GM12878 (cell line): Measurements from ENCODE around the gene GSTA3. TPM values are rescaled to one million over a fixed set of nuclear protein-coding genes. Genes with fewer than 3 reads are reported as not detected.

Experiments
- ATAC-seq: fragments of 200-7000 bp; cut with Tn5 transposase; 3 replicates; pipeline ENCODE4 v1.9.1; 2020; ENCODE audit warnings: mild to moderate bottlenecking, moderate library complexity
- BruUV-seq: library from RNA; stranded (reverse); fragments of 400-500 nt; replicated peaks from 2 replicates; lab custom pipeline; 2021; lab: Mats Ljungman, UMichigan
- CTCF ChIA-PET: fragments of 300-600 bp; sonication (Branson Sonifier 250); formaldehyde crosslinking; extraction: SDS; loops from one replicate; lab custom pipeline; 2021; ENCODE audit warnings: inconsistent platforms; lab: Yijun Ruan, JAX
- POLR2A ChIA-PET: fragments of 350-600 bp; formaldehyde crosslinking; extraction: SDS; loops from one replicate; lab custom pipeline; 2021; ENCODE audit warnings: inconsistent platforms; lab: Charles Lee
- RAD21 ChIA-PET: fragments of 300-600 bp; sonication (Branson Sonifier 250); formaldehyde crosslinking; loops from one replicate; lab custom pipeline; 2023; ENCODE audit warnings: antibody characterized with exemption; ENCODE audit not compliant: unreplicated experiment; lab: Charles Lee
- SMC1A ChIA-PET: fragments of 300-600 bp; sonication (Branson Sonifier 250); formaldehyde crosslinking; loops from one replicate; lab custom pipeline; 2023; ENCODE audit not compliant: unreplicated experiment, uncharacterized antibody; lab: Charles Lee
- DNase-seq: peaks from one replicate; pipeline ENCODE4 v3.0.0-alpha.2; 2011; ENCODE audit warnings: low read depth, low spot score
- FAIRE-seq: peaks from 3 replicates; lab custom pipeline; 2011; peaks lifted over from hg19 to GRCh38; lab: Jason Lieb, UNC
- H2AFZ ChIP-seq: 2 replicates; pipeline ENCODE4 v1.6.0; 2011; ENCODE audit warnings: low read depth, low read length, control low read depth; ENCODE audit not compliant: control insufficient read depth
- H3K27ac ChIP-seq: 2 replicates; pipeline ENCODE4 v1.5.1; 2011; ENCODE audit warnings: control low read depth; ENCODE audit not compliant: control insufficient read depth, insufficient read depth
- H3K27me3 ChIP-seq, 2 experiments: replicated peaks in 1 of 2; 2 replicates each; pipeline versions ENCODE4 v1.6.0 to v1.6.1; 2011; ENCODE audit warnings: low read length in 1 of 2; ENCODE audit not compliant: control insufficient read depth in 2 of 2, insufficient read depth in 2 of 2
- H3K36me3 ChIP-seq, 2 experiments: 2 replicates each; pipeline ENCODE4 v1.5.1; 2011; ENCODE audit warnings: low read length in 1 of 2; ENCODE audit not compliant: control insufficient read depth in 2 of 2, insufficient read depth in 2 of 2
- H3K4me1 ChIP-seq: 2 replicates; pipeline ENCODE4 v1.6.1; 2011; ENCODE audit warnings: mild to moderate bottlenecking, low read length, moderate library complexity, mixed read lengths; ENCODE audit not compliant: control insufficient read depth, insufficient read depth
- H3K4me2 ChIP-seq: 2 replicates; pipeline ENCODE4 v1.6.0; 2011; ENCODE audit warnings: control low read depth; ENCODE audit not compliant: control insufficient read depth, insufficient read depth
- H3K4me3 ChIP-seq: fragments of 200-600 bp; sonication (generic); 2 replicates; pipeline ENCODE4 v1.5.1; 2016
- H3K79me2 ChIP-seq: 2 replicates; pipeline ENCODE4 v1.6.0; 2011; ENCODE audit warnings: low read length; ENCODE audit not compliant: control insufficient read depth, insufficient read depth
- H3K9ac ChIP-seq: 2 replicates; pipeline ENCODE4 v1.8.0; 2011; ENCODE audit warnings: low read length, control low read depth, mixed read lengths; ENCODE audit not compliant: control insufficient read depth, insufficient read depth
- H3K9me3 ChIP-seq: replicated peaks from 3 replicates; pipeline ENCODE4 v1.5.1; 2011; ENCODE audit warnings: mild to moderate bottlenecking, low read length; ENCODE audit not compliant: control insufficient read depth, insufficient read depth
- H4K20me1 ChIP-seq: 2 replicates; pipeline ENCODE4 v1.6.0; 2011; ENCODE audit not compliant: control insufficient read depth, insufficient read depth
- GABPA ChIP-seq: IDR thresholded peaks from 2 replicates; pipeline ENCODE4 v1.6.1; 2014; ENCODE audit warnings: antibody characterized with exemption, low read depth, mild to moderate bottlenecking, inconsistent platforms
- HDGF ChIP-seq: fragments of 450-650 bp; IDR thresholded peaks from 2 replicates; pipeline ENCODE4 v1.6.1; 2016; ENCODE audit warnings: antibody characterized with exemption
- JUND ChIP-seq: IDR thresholded peaks from 2 replicates; pipeline ENCODE4 v1.6.1; 2012; ENCODE audit warnings: low read depth, mild to moderate bottlenecking, low read length, improper control_type of control experiment, moderate library complexity
- NFYA ChIP-seq: IDR thresholded peaks from 2 replicates; pipeline ENCODE4 v1.6.1; 2011; ENCODE audit warnings: low read depth, mild to moderate bottlenecking, low read length, improper control_type of control experiment, borderline replicate concordance
- PAX8 ChIP-seq: fragments of 450-650 bp; IDR thresholded peaks from 2 replicates; pipeline ENCODE4 v1.6.1; 2017; ENCODE audit warnings: mild to moderate bottlenecking, moderate library complexity
- POLR2A ChIP-seq: IDR thresholded peaks from 2 replicates; pipeline ENCODE4 v1.6.1; 2011; ENCODE audit warnings: low read depth, mild to moderate bottlenecking, low read length
- RAD51 ChIP-seq: fragments of 450-650 bp; IDR thresholded peaks from 2 replicates; pipeline ENCODE4 v1.6.1; 2016; ENCODE audit warnings: moderate library complexity, mild to moderate bottlenecking, inconsistent platforms
- SIN3A ChIP-seq: IDR thresholded peaks from 2 replicates; pipeline ENCODE4 v1.6.1; 2012; ENCODE audit warnings: low read depth, low read length, improper control_type of control experiment
- TBL1XR1 ChIP-seq: IDR thresholded peaks from 2 replicates; pipeline ENCODE4 v1.6.1; 2012; ENCODE audit warnings: low read depth, low read length, improper control_type of control experiment
- ZZZ3 ChIP-seq: IDR thresholded peaks from 2 replicates; pipeline ENCODE4 v1.6.1; 2011; ENCODE audit warnings: low read depth; ENCODE audit not compliant: control insufficient read depth, insufficient read length
- WGBS: methylation state at CpG from one replicate; pipeline ENCODE4 v1.1.6; 2016; ENCODE audit warnings: low lambda C conversion rate; ENCODE audit not compliant: insufficient replicate concordance, insufficient coverage; ENCODE audit errors: missing lambda C conversion rate; 5-methylcytosine and 5-hydroxymethylcytosine counted together
- in situ Hi-C: fragments of 300-500 bp; cut with MboI; formaldehyde crosslinking; loops from 9 replicates; pipeline ENCODE4 v1.14.3; 2018; ENCODE audit warnings: mixed read lengths
- intact Hi-C: fragments of 100-400 bp; cut with micrococcal nuclease; formaldehyde crosslinking; loops from one replicate; pipeline ENCODE4 v1.14.2; 2022; ENCODE audit not compliant: unreplicated experiment
- polyA plus RNA-seq, 11 experiments: library from polyadenylated mRNA; depleted of rRNA in 4 of 11; unstranded in 6 of 11; stranded (reverse) in 5 of 11; fragments of >200 nt; fragmentation: Nextera tagmentation in 4 of 11; fragmentation: Illumina TruSeq in 1 of 11; extraction: Ambion mirVana in 4 of 11; extraction: Trizol in 1 of 11; gene quantifications; 1 replicate in 1 of 11; 2 replicates in 10 of 11; pipeline versions ENCODE4 v1.2.1 to v1.2.3, GENCODE V29; 2011 to 2016; ENCODE audit warnings: inconsistent platforms in 2 of 11, missing spikeins in 2 of 11, low read depth in 1 of 11
- total RNA-seq, 4 experiments: library from RNA; depleted of rRNA in 3 of 4; stranded (reverse); fragments of >200 nt in 3 of 4; fragmentation: Illumina TruSeq in 1 of 4; extraction: Trizol in 1 of 4; gene quantifications; 2 replicates each; pipeline versions ENCODE4 v1.2.1 to v1.2.3, GENCODE V29; 2013 to 2021
- TF ChIP-seq, protein P1 (sequence below): fragments of 450-650 bp; IDR thresholded peaks from 2 replicates; pipeline ENCODE4 v1.6.1; 2017; ENCODE audit warnings: low read depth, mild to moderate bottlenecking, moderate library complexity
- TF ChIP-seq, protein P2 (sequence below): IDR thresholded peaks from 2 replicates; pipeline ENCODE4 v1.6.1; 2012; ENCODE audit warnings: improper control_type of control experiment, low read depth, low read length; ENCODE audit not compliant: insufficient replicate concordance

GSTA3 gene
- total and polyA plus RNA-seq, 10 of the 15 experiments (the other 5 are each of a cell fraction or from before 2014, with no cell fraction given) = not detected

DNA sequence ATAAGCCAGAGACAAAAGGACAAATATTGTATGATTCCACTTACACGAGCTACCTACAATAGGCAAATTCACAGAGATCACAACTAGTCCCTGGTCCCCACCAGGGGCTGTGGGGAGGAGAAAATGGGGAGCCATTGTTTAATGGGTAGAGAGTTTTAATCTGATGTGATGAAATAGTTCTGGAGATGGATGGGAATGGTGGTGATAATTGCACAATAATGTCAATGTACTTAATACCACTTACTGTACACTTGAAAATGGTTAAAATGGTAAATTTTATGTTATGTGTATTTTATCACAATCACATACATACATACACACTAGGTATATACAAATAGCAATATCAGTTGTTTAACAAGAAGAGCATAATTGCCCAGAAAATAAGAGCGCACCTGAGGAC is 24.3 kb upstream of the GSTA3 start:
- POLR2A ChIA-PET = no interaction called here
- TF ChIP-seq RAD51 (no peak), SIN3A (no peak), NFYA (no peak), PAX8 (no peak), JUND (no peak), POLR2A (no peak), HDGF (no peak), GABPA (no peak), ZZZ3 (no peak), TBL1XR1 (no peak)
- TF ChIP-seq, protein P1, sequence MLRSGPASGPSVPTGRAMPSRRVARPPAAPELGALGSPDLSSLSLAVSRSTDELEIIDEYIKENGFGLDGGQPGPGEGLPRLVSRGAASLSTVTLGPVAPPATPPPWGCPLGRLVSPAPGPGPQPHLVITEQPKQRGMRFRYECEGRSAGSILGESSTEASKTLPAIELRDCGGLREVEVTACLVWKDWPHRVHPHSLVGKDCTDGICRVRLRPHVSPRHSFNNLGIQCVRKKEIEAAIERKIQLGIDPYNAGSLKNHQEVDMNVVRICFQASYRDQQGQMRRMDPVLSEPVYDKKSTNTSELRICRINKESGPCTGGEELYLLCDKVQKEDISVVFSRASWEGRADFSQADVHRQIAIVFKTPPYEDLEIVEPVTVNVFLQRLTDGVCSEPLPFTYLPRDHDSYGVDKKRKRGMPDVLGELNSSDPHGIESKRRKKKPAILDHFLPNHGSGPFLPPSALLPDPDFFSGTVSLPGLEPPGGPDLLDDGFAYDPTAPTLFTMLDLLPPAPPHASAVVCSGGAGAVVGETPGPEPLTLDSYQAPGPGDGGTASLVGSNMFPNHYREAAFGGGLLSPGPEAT = no peak
- TF ChIP-seq, protein P2, sequence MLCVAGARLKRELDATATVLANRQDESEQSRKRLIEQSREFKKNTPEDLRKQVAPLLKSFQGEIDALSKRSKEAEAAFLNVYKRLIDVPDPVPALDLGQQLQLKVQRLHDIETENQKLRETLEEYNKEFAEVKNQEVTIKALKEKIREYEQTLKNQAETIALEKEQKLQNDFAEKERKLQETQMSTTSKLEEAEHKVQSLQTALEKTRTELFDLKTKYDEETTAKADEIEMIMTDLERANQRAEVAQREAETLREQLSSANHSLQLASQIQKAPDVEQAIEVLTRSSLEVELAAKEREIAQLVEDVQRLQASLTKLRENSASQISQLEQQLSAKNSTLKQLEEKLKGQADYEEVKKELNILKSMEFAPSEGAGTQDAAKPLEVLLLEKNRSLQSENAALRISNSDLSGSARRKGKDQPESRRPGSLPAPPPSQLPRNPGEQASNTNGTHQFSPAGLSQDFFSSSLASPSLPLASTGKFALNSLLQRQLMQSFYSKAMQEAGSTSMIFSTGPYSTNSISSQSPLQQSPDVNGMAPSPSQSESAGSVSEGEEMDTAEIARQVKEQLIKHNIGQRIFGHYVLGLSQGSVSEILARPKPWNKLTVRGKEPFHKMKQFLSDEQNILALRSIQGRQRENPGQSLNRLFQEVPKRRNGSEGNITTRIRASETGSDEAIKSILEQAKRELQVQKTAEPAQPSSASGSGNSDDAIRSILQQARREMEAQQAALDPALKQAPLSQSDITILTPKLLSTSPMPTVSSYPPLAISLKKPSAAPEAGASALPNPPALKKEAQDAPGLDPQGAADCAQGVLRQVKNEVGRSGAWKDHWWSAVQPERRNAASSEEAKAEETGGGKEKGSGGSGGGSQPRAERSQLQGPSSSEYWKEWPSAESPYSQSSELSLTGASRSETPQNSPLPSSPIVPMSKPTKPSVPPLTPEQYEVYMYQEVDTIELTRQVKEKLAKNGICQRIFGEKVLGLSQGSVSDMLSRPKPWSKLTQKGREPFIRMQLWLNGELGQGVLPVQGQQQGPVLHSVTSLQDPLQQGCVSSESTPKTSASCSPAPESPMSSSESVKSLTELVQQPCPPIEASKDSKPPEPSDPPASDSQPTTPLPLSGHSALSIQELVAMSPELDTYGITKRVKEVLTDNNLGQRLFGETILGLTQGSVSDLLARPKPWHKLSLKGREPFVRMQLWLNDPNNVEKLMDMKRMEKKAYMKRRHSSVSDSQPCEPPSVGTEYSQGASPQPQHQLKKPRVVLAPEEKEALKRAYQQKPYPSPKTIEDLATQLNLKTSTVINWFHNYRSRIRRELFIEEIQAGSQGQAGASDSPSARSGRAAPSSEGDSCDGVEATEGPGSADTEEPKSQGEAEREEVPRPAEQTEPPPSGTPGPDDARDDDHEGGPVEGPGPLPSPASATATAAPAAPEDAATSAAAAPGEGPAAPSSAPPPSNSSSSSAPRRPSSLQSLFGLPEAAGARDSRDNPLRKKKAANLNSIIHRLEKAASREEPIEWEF = no peak
- intact Hi-C loops (no loop called here), in situ Hi-C loops (no loop called here)
- ATAC-seq (no peak), DNase-seq (no peak), FAIRE-seq (no peak)
- Histone ChIP-seq H3K27ac (no peak overlapping the region), H3K4me3 (no peak overlapping the region), H3K9me3 (no peaks in the 10 kb centered on the region), H3K4me1 (no peaks in the 10 kb centered on the region), H3K79me2 (no peaks in the 10 kb centered on the region), H3K36me3 (no peaks in the 10 kb centered on the region), H3K27me3 (no peaks in the 10 kb centered on the region; a peak in 1 of 4 replicates), H4K20me1 (no peaks in the 10 kb centered on the region), H3K4me2 (no peak overlapping the region), H3K9ac (no peak overlapping the region), H2AFZ (no peak overlapping the region)
- SMC1A ChIA-PET = no interaction called here
- CTCF ChIA-PET = no interaction called here
- WGBS = 48% methylated on average over 2 of the region's 2 CpGs
- RAD21 ChIA-PET = no interaction called here
- BruUV-seq = no TSS peak
